ENCODE measurements around the gene NLRC5. TPM values are rescaled to one million over a fixed set of nuclear protein-coding genes. Genes with fewer than 3 reads are reported as not detected.
"Not testable (repeated sequence)": the region's sequence is repeated elsewhere in the genome, so short reads cannot be mapped to it uniquely, and the experiment has no call there.

Gene NLRC5
- total RNA-seq, 2 donors from 2014 or later, result 78.1 to 79.7 TPM

GRCh38 chr16:56971768-56972043 is 17.7 kb upstream of the NLRC5 start:
- H3K27me3 ChIP-seq, result no peaks in the 10 kb centered on the region
- H3K27ac ChIP-seq, result no peak overlapping the region
- no peak overlapping the region for H3K9ac ChIP-seq (ENCODE audit: low read depth in 2 of 2, low read length in 2 of 2)
- TF ChIP-seq CTCF (IDR thresholded peaks at IDR 0.05), result no peak
- H3K4me1 ChIP-seq, result no peaks in the 10 kb centered on the region
- no peaks in the 10 kb centered on the region for H3K36me3 ChIP-seq
- no peak for DNase-seq
- intact Hi-C loops (cut with DNase I), result loop anchor here (5.0 kb wide), 1 partner anchor 56 kb away; no protein-coding TSS in a partner anchor
- no peak overlapping the region for H3K4me3 ChIP-seq
- no peaks in the 10 kb centered on the region for H3K9me3 ChIP-seq

GRCh38 chr16:56972403-56973293 is 16.7 kb upstream of the NLRC5 start:
- no peak for DNase-seq
- no peaks in the 10 kb centered on the region for H3K27me3 ChIP-seq
- H3K9me3 ChIP-seq, result no peaks in the 10 kb centered on the region
- intact Hi-C loops (cut with DNase I), result loop anchor here (5.0 kb wide), 1 partner anchor 55 kb away; no protein-coding TSS in a partner anchor
- no peaks in the 10 kb centered on the region for H3K36me3 ChIP-seq
- H3K4me1 ChIP-seq, result no peaks in the 10 kb centered on the region
- H3K9ac ChIP-seq (ENCODE audit: low read depth in 2 of 2, low read length in 2 of 2), result no peak overlapping the region
- no peak for TF ChIP-seq CTCF (IDR thresholded peaks at IDR 0.05)
- no peak overlapping the region for H3K27ac ChIP-seq
- H3K4me3 ChIP-seq, result no peak overlapping the region

- TF ChIP-seq CTCF (IDR thresholded peaks at IDR 0.05), result no peak
- Histone ChIP-seq H3K4me3 (no peak overlapping the region), H3K9ac (ENCODE audit: low read depth in 2 of 2, low read length in 2 of 2) (no peak overlapping the region), H3K27me3 (no peaks in the 10 kb centered on the region), H3K4me1 (no peaks in the 10 kb centered on the region), H3K27ac (no peak overlapping the region), H3K36me3 (no peaks in the 10 kb centered on the region), H3K9me3 (no peaks in the 10 kb centered on the region)
- DNase-seq, result peak; percentile 17
- intact Hi-C loops (cut with DNase I), result loop anchor here (5.0 kb wide), 1 partner anchor 54 kb away; no protein-coding TSS in a partner anchor
Measured at GRCh38 chr16:56973294-56973689, 16.1 kb upstream of the NLRC5 start.

GRCh38 chr16:56973899-56974298 is 15.5 kb upstream of the NLRC5 start:
- H3K27me3 ChIP-seq; H3K36me3 ChIP-seq; H3K27ac ChIP-seq; H3K9me3 ChIP-seq; DNase-seq; H3K4me3 ChIP-seq; H3K4me1 ChIP-seq; H3K9ac ChIP-seq (ENCODE audit: low read depth in 2 of 2, low read length in 2 of 2): not testable (repeated sequence)
- intact Hi-C loops (cut with DNase I), result loop anchor here (5.0 kb wide), 1 partner anchor 53 kb away; no protein-coding TSS in a partner anchor

- H3K4me1 ChIP-seq, result no peaks in the 10 kb centered on the region
- H3K9ac ChIP-seq (ENCODE audit: low read depth in 2 of 2, low read length in 2 of 2), result peak overlapping the region in 1 of 2 donors; percentile 9
- H3K4me3 ChIP-seq, result no peak overlapping the region
- H3K27me3 ChIP-seq, result no peaks in the 10 kb centered on the region
- no peaks in the 10 kb centered on the region for H3K9me3 ChIP-seq
- no peaks in the 10 kb centered on the region for H3K36me3 ChIP-seq
- no peak for TF ChIP-seq CTCF (IDR thresholded peaks at IDR 0.05)
- intact Hi-C loops (cut with DNase I), result loop anchor here (5.0 kb wide), 1 partner anchor 53 kb away; no protein-coding TSS in a partner anchor
- no peak for DNase-seq
- H3K27ac ChIP-seq, result no peak overlapping the region
Measured at GRCh38 chr16:56974549-56975300, 14.6 kb upstream of the NLRC5 start.
